ENCODE results near the gene NTM. TPM values are rescaled to one million over a fixed set of nuclear protein-coding genes. Genes with fewer than 3 reads are reported as not detected.

The NTM gene
- total RNA-seq, 1 experiment from 2014 or later, result not detected

DNA sequence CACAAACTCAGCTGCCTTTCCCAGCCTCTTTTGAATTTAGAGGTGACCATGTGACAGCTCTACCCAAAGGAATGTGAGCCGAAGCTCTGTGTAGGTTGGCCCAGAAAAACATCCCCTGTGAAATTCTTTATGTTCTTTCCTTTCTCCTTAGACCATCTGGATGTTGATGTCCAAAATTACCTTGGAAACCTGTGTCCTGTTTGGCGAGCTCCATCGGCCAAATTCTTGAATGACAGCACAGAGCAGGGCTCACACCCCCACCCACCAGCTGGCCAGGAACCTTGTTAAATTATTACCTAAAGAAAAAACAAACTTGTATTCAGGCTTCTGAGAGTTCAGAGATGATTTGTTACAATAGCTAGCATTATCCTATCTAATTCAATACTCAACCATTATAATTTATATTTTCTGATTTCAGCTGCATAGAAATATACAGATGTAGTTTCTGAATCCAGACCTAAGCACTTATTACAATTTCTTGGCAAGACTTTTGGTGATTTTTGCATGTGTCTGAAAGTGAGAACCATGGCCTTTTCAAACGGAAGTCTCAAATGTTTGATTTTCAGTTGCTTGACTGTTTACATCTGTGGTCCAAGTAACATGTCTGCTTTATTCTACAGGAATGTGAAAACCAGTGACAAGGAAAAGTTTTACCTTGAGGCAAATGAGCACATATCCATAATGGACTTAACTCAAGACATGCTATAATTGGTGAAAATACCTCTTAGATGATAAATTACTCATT is 554.2 kb downstream of the NTM start:
- DNase-seq (ENCODE audit: low read depth, low spot score) (no peak), ATAC-seq (no peak)
- no peak overlapping the region for H3K4me3 ChIP-seq (replicated peaks in 1 of 2; ENCODE audit: low read depth in 1 of 2, low read length in 2 of 2)
- no peaks in the 10 kb centered on the region for H3K9me2 ChIP-seq (ENCODE audit: insufficient read depth)
- POLR2A ChIA-PET, result no interaction called here
- H2AFZ ChIP-seq (ENCODE audit: low read depth, low read length, poor library complexity, severe bottlenecking), result no peak overlapping the region
- H3K27me3 ChIP-seq (ENCODE audit: insufficient read depth, low read length), result no peaks in the 10 kb centered on the region
- H3K4me1 ChIP-seq (ENCODE audit: control insufficient read depth in 1 of 2, insufficient read depth in 2 of 2, low read length in 2 of 2), result no peaks in the 10 kb centered on the region
- H3K79me2 ChIP-seq (ENCODE audit: insufficient read depth, low read length), result no peaks in the 10 kb centered on the region
- no peak for TF ChIP-seq ZFX (IDR thresholded peaks at IDR 0.05)
- TF ChIP-seq SRF (IDR thresholded peaks at IDR 0.05; ENCODE audit: low read depth), result no peak
- no peak for TF ChIP-seq POLR2AphosphoS5 (IDR thresholded peaks at IDR 0.05; ENCODE audit: low read depth, low read length)
- no peak for TF ChIP-seq CEBPB (IDR thresholded peaks at IDR 0.05; ENCODE audit: low read depth)
- no peak for TF ChIP-seq EGR1 (IDR thresholded peaks at IDR 0.05; ENCODE audit: low read depth)
- TF ChIP-seq YY1 (IDR thresholded peaks at IDR 0.05; ENCODE audit: extremely low read depth, insufficient replicate concordance, low read depth, low read length), result no peak
- no peak for TF ChIP-seq RAD21 (IDR thresholded peaks at IDR 0.05; ENCODE audit: low read depth)
- no peak for TF ChIP-seq CBX3 (IDR thresholded peaks at IDR 0.05; ENCODE audit: low read depth)
- no peak for TF ChIP-seq TCF7L2 (IDR thresholded peaks at IDR 0.05; ENCODE audit: borderline replicate concordance, extremely low read depth, insufficient read depth, insufficient read length)
- TF ChIP-seq, protein P1, sequence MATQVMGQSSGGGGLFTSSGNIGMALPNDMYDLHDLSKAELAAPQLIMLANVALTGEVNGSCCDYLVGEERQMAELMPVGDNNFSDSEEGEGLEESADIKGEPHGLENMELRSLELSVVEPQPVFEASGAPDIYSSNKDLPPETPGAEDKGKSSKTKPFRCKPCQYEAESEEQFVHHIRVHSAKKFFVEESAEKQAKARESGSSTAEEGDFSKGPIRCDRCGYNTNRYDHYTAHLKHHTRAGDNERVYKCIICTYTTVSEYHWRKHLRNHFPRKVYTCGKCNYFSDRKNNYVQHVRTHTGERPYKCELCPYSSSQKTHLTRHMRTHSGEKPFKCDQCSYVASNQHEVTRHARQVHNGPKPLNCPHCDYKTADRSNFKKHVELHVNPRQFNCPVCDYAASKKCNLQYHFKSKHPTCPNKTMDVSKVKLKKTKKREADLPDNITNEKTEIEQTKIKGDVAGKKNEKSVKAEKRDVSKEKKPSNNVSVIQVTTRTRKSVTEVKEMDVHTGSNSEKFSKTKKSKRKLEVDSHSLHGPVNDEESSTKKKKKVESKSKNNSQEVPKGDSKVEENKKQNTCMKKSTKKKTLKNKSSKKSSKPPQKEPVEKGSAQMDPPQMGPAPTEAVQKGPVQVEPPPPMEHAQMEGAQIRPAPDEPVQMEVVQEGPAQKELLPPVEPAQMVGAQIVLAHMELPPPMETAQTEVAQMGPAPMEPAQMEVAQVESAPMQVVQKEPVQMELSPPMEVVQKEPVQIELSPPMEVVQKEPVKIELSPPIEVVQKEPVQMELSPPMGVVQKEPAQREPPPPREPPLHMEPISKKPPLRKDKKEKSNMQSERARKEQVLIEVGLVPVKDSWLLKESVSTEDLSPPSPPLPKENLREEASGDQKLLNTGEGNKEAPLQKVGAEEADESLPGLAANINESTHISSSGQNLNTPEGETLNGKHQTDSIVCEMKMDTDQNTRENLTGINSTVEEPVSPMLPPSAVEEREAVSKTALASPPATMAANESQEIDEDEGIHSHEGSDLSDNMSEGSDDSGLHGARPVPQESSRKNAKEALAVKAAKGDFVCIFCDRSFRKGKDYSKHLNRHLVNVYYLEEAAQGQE (IDR thresholded peaks at IDR 0.05; ENCODE audit: low read depth), result no peak
- TF ChIP-seq JUND (IDR thresholded peaks at IDR 0.05), result no peak
- no peaks in the 10 kb centered on the region for H3K36me3 ChIP-seq (ENCODE audit: control insufficient read depth in 1 of 2, insufficient read depth in 2 of 2, low read length in 2 of 2)
- BruUV-seq (replicated peaks), result no TSS peak
- H3K9me3 ChIP-seq (ENCODE audit: control insufficient read depth in 1 of 2, insufficient read depth in 1 of 2, low read depth in 1 of 2, low read length in 2 of 2), result peaks cover 3 to 4% of the 10 kb centered on the region in 2 experiments; a peak in 2 of 4 replicates
- no peak overlapping the region for H3K27ac ChIP-seq (ENCODE audit: low read depth, low read length)
- RAD21 ChIA-PET (ENCODE audit: low non-redundant PET in 1 of 2, low total read pairs in 2 of 2, uncharacterized antibody in 2 of 2, unreplicated experiment in 2 of 2), result no interaction called here
- H4K20me1 ChIP-seq (ENCODE audit: insufficient read depth), result no peaks in the 10 kb centered on the region
- intact Hi-C loops (cut with micrococcal nuclease), result no loop called here
- no peak overlapping the region for H3K9ac ChIP-seq (ENCODE audit: low read length)
- CTCF ChIA-PET, result no interaction called here
- no peak overlapping the region for H3K4me2 ChIP-seq (ENCODE audit: low read length)

All from HCT116 (cell line).